ENCODE results near the gene ZMIZ1. TPM values are rescaled to one million over a fixed set of nuclear protein-coding genes. Genes with fewer than 3 reads are reported as not detected.

Gene ZMIZ1
- total and polyA plus RNA-seq, 2 donors from 2014 or later: 14.2 to 97.6 TPM

- no peaks in the 10 kb centered on the region for H3K27me3 ChIP-seq (ENCODE audit: control insufficient read depth, insufficient read depth, low read length)
- H3K9me3 ChIP-seq (ENCODE audit: control insufficient read depth in 2 of 3, insufficient read depth in 1 of 3, low read length in 3 of 3): no peaks in the 10 kb centered on the region
- H3K4me1 ChIP-seq (ENCODE audit: control insufficient read depth in 2 of 3, insufficient read depth in 2 of 3, low read depth in 1 of 3, low read length in 3 of 3): peaks cover 0 to 6% (median 0%) of the 10 kb centered on the region in 3 donors
- H3K27ac ChIP-seq (ENCODE audit: low read depth in 2 of 2, low read length in 2 of 2): no peak overlapping the region
- TF ChIP-seq CTCF (IDR thresholded peaks at IDR 0.05; ENCODE audit: borderline replicate concordance, extremely low read depth, insufficient read depth): no peak
- FAIRE-seq: no peak
- no peak overlapping the region for H3K4me3 ChIP-seq (ENCODE audit: low read length in 3 of 3)
- no peak for DNase-seq
- peaks cover 3 to 56% (median 29%) of the 10 kb centered on the region in 3 donors for H3K36me3 ChIP-seq (ENCODE audit: control insufficient read depth in 2 of 3, insufficient read depth in 3 of 3, low read length in 3 of 3)
- H3K9ac ChIP-seq (ENCODE audit: low read length in 3 of 3): no peak overlapping the region
- intact Hi-C loops (cut with DNase I): no loop called here
These were observed 137.7 kb downstream of the ZMIZ1 start for GRCh38 chr10:79206300-79207095.

GRCh38 chr10:79207096-79207357 is 138.3 kb downstream of the ZMIZ1 start:
- Histone ChIP-seq H3K4me3 (ENCODE audit: low read length in 3 of 3) (no peak overlapping the region), H3K9ac (ENCODE audit: low read length in 3 of 3) (no peak overlapping the region), H3K4me1 (ENCODE audit: control insufficient read depth in 2 of 3, insufficient read depth in 2 of 3, low read depth in 1 of 3, low read length in 3 of 3) (peaks cover 0 to 6% (median 0%) of the 10 kb centered on the region in 3 donors), H3K36me3 (ENCODE audit: control insufficient read depth in 2 of 3, insufficient read depth in 3 of 3, low read length in 3 of 3) (peaks cover 3 to 52% (median 26%) of the 10 kb centered on the region in 3 donors), H3K9me3 (ENCODE audit: control insufficient read depth in 2 of 3, insufficient read depth in 1 of 3, low read length in 3 of 3) (no peaks in the 10 kb centered on the region), H3K27me3 (ENCODE audit: control insufficient read depth, insufficient read depth, low read length) (no peaks in the 10 kb centered on the region), H3K27ac (ENCODE audit: low read depth in 2 of 2, low read length in 2 of 2) (no peak overlapping the region)
- no peak for FAIRE-seq
- intact Hi-C loops (cut with DNase I): no loop called here
- no peak for DNase-seq
- TF ChIP-seq CTCF (IDR thresholded peaks at IDR 0.05; ENCODE audit: borderline replicate concordance, extremely low read depth, insufficient read depth): no peak

- Histone ChIP-seq H3K27me3 (ENCODE audit: control insufficient read depth, insufficient read depth, low read length) (no peaks in the 10 kb centered on the region), H3K36me3 (ENCODE audit: control insufficient read depth in 2 of 3, insufficient read depth in 3 of 3, low read length in 3 of 3) (peaks cover 3 to 47% (median 25%) of the 10 kb centered on the region in 3 donors), H3K9ac (ENCODE audit: low read length in 3 of 3) (no peak overlapping the region), H3K4me1 (ENCODE audit: control insufficient read depth in 2 of 3, insufficient read depth in 2 of 3, low read depth in 1 of 3, low read length in 3 of 3) (peaks cover 0 to 5% (median 0%) of the 10 kb centered on the region in 3 donors), H3K27ac (ENCODE audit: low read depth in 2 of 2, low read length in 2 of 2) (no peak overlapping the region), H3K4me3 (ENCODE audit: low read length in 3 of 3) (no peak overlapping the region), H3K9me3 (ENCODE audit: control insufficient read depth in 2 of 3, insufficient read depth in 1 of 3, low read length in 3 of 3) (no peaks in the 10 kb centered on the region)
- FAIRE-seq (no peak), DNase-seq (no peak)
- TF ChIP-seq CTCF (IDR thresholded peaks at IDR 0.05; ENCODE audit: borderline replicate concordance, extremely low read depth, insufficient read depth): no peak
- intact Hi-C loops (cut with DNase I): no loop called here
These were observed 139.0 kb downstream of the ZMIZ1 start for GRCh38 chr10:79207726-79208125.

All from kidney (tissue), 14 donors.